SU-DHL-6 (cell line): ENCODE measurements around the gene OPN1MW2.
"Not testable (repeated sequence)": the region's sequence is repeated elsewhere in the genome, so short reads cannot be mapped to it uniquely, and the experiment has no call there.

ENCODE experiments used
- EZH2phosphoT487 ChIP-seq: fragments of 200-600 bp; sonication (generic), shearing (Covaris generic); conservative IDR thresholded peaks from 2 replicates; pipeline ENCODE4 v1.6.1; 2018; ENCODE audit warnings: mild to moderate bottlenecking, antibody characterized with exemption, low read length, moderate library complexity, mixed read lengths
- TF ChIP-seq, protein P1 (sequence below): fragments of 200-600 bp; sonication (generic); IDR thresholded peaks from one replicate; pipeline ENCODE4 v1.5.1; 2017; ENCODE audit warnings: antibody characterized with exemption, mild to moderate bottlenecking, low read length, moderate library complexity; ENCODE audit not compliant: insufficient read depth, poor library complexity, severe bottlenecking

DNA sequence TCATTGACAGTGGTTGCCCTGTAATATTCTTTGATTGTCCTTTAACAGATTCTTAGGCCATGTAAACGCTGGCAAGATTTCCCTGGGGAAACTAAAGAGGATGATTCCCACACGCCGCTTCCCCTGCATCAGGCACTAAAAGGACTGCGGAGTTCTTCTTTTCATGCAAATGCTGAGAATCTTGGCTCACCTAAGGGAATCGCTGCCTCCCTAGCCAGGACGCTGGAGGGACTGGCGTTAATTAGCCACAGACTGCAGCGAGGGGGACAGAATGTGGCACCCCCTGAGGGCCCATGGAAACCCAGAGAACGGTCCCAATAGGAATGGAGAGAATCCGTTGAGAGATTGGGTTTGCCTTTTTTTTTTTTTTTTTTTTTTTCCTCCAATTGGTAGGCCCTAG is 8.1 kb upstream of the OPN1MW2 start:
- TF ChIP-seq, protein P1, sequence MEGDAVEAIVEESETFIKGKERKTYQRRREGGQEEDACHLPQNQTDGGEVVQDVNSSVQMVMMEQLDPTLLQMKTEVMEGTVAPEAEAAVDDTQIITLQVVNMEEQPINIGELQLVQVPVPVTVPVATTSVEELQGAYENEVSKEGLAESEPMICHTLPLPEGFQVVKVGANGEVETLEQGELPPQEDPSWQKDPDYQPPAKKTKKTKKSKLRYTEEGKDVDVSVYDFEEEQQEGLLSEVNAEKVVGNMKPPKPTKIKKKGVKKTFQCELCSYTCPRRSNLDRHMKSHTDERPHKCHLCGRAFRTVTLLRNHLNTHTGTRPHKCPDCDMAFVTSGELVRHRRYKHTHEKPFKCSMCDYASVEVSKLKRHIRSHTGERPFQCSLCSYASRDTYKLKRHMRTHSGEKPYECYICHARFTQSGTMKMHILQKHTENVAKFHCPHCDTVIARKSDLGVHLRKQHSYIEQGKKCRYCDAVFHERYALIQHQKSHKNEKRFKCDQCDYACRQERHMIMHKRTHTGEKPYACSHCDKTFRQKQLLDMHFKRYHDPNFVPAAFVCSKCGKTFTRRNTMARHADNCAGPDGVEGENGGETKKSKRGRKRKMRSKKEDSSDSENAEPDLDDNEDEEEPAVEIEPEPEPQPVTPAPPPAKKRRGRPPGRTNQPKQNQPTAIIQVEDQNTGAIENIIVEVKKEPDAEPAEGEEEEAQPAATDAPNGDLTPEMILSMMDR = not testable (repeated sequence)
- TF ChIP-seq EZH2phosphoT487 = not testable (repeated sequence)
